HG03457 (cell line): ENCODE data around the gene NCKAP1.
"Not testable (repeated sequence)": the region's sequence is repeated elsewhere in the genome, so short reads cannot be mapped to it uniquely, and the experiment has no call there.

Experiments
- ATAC-seq: cut with Tn5 transposase; IDR thresholded peaks from one replicate; pipeline ENCODE4 v1.9.1; 2021; ENCODE audit warnings: moderate number of reproducible peaks; ENCODE audit not compliant: unreplicated experiment

Gene NCKAP1

GRCh38 chr2:182915369-182916326 lies 122.6 kb downstream of the NCKAP1 start:
- ATAC-seq = no peak

GRCh38 chr2:182914852-182915251 lies 123.4 kb downstream of the NCKAP1 start:
- ATAC-seq = no peak

GRCh38 chr2:182913064-182913463 lies 125.2 kb downstream of the NCKAP1 start:
- no peak for ATAC-seq

DNA sequence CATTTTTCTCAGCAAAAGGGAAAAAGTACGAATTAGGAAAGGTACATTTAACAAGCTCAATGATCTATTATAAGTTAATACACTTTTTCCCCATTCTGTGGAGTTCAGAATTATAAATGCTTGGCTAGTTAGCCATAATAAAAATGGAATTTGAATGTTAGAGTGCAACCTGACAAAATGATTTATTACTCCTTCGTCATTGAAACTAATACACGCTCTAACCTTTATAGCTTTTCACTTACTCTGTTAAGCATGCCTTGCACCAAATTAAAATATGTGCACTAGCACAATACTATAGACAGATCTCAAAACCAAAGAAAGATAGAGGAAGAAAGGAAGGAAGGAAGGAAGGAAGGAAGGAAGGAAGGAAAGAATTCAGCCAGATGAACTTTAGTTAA lies 125.7 kb downstream of the NCKAP1 start:
- ATAC-seq = no peak

- ATAC-seq = no peak
These were observed 126.3 kb downstream of the NCKAP1 start for GRCh38 chr2:182911813-182912517.

DNA sequence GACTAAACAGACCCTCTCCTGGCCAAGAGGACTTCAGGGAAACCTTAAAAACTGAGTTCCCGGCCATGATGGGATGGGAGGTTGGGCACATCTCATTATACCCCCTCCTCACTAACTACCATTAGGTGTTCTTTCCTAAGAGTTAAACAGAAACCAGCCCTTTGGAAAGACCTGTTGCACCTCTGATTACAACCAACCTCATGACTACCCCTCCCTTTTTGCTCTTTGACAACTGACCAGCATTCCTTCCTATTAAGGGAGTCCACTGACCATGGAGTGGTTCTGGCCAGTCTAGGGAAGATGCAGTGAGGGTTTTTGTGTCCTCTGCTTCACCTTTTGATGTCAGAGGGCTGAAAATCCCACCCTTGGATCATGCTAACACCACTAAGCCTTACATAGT lies 127.3 kb downstream of the NCKAP1 start:
- no peak for ATAC-seq

DNA sequence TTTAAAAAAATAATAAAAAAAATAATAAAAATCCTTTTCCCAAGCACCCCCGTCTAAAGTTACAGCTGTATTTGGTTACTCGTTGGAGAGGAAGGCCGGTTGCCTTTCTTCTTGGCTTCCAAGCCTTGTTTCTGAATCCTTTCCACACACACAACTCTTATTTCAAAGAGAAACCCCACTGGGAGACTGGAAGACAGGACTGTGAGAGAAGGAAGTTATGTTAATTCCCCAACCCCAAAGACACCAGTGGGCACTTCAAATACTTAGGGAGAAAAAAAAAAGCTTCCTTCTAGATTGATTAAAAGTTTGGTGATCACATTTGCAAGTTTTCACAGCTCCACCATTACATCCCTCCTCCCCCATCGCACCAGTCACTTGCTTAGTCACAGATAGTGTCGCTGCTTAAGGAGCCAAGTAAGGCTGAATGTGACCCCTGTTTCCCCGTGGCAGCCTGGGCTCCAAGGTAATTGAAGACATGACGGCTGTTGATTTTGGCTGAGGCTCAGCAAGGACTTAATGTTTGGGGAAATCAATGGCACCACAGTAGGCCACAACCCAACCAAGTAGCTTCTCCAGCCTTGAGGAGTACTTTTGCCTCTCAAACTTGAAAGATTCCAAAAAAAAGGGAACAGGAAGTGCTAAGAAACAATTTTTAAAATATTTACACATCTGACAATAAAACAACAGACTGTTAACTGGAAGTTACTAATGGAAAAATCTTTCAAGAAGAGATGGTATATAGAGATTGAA lies 131.0 kb downstream of the NCKAP1 start:
- ATAC-seq = no peak

- no peak for ATAC-seq
These were observed 131.8 kb downstream of the NCKAP1 start for GRCh38 chr2:182906454-182906853.

DNA sequence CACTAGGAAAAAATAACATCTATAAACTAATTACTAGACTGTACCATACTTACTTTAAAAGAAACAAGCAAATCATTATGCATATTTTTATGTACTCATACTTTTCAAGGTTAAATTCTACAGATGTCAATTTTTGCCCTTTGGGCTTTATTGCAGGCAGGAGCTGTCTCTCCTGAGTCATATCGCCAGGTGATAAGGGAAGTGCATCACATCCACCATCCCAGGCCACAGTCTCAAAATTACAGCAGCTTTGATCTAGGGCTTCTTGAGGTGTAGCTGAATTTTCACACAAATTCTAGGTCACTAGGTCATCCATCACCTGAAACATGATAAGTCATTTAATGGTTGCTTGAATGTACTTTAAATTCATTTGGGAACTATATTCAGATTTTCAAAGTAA lies 133.4 kb downstream of the NCKAP1 start:
- no peak for ATAC-seq

GRCh38 chr2:182903566-182903965 lies 134.7 kb downstream of the NCKAP1 start:
- ATAC-seq = no peak

DNA sequence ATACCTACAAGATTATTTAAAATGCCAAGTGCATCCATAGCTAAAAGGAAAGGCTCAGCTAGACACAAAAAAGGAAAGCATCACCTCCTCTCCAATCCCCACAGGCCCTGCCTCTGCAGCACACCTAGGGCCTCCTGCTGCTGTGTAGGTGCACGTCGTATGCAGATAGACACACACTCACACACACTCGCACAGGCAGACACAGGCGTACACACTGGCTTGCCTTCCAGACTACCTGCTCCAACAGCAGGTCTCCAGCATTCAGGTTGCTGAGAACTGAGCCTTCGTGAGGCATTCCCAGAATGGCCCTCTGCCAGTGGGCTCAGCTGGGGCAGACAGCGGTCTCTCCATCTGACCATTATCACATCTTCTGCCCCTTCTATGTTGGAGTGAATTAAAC lies 136.5 kb downstream of the NCKAP1 start:
- no peak for ATAC-seq

DNA sequence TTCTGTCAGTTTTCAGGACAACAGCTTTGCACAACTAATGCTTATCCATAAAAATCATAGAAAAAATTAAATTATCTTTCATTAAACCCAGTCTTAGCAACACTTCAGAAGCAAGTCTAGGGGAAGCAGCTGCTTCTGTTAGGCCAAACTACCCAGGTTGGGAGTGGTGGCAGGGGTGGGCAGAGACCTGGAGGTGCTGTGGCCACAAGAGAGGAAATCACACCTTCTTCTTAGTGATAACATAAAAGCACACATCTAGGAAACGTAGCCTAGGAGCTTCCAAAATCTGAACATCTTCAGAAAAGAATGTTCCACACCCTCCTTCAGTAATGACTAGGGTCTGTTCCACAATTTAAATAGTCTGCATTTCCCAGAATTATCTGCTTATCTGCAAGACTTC lies 139.5 kb downstream of the NCKAP1 start:
- ATAC-seq = no peak

- ATAC-seq = no peak
These were observed 141.1 kb downstream of the NCKAP1 start for GRCh38 chr2:182897137-182897536.

GRCh38 chr2:182895798-182896197 lies 142.5 kb downstream of the NCKAP1 start:
- ATAC-seq = no peak

DNA sequence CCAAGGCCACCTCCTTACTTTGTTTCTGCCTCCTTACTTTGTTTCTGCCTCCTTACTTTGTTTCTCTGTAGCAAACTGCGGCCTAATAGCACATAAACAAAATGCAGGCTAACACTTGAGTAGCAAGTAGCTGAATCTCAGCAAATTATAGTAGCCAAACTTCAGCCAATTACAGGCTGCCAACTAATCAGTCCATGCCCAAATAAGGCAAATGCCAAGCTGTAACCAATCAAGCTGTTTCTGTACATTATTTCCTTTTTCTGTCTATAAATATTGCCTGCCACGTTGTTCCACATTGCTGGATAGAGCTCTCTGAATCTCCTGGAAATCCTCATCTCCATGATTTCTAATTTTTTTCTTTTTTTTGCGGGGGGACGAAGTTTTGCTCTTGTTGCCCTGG lies 143.1 kb downstream of the NCKAP1 start:
- no peak for ATAC-seq

- no peak for ATAC-seq
These were observed 144.1 kb downstream of the NCKAP1 start for GRCh38 chr2:182894174-182894573.

DNA sequence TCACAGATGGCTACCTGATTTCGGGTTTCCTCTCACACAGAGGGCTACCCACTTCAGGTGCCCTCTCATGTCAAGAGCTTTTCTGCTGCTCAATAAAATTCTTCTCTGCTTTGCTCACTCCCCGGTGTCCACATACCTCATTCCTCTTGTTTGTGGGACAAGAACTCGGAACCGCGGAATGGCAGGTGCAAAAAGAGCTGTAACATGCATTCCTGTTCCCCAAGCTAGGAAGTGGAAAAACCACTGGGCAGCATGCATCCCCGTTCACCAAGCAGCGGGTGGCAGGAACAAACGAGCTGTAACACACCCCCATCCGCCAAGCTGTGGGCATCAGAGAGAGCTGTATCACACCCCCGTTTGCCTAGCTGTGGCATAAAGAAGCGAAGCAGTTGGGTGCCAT lies 144.6 kb downstream of the NCKAP1 start:
- ATAC-seq = no peak

DNA sequence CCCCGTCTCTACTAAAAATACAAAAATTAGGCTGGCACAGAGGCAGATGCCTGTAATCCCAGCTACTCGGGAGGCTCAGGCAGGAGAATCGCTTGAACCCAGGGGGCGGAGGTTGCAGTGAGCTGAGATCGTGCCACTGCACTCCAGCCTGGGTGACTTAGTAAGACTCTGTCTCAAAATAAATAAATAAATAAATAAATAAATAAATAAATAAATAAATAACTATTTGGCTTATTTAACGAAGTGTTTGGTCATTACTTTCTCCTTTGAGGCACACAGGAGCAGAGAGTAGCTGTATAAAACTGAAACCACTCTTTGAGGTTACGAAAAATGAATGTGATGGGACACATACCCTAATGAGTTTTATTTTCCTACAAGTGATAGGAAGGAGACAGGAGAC lies 145.2 kb downstream of the NCKAP1 start:
- ATAC-seq = not testable (repeated sequence)

GRCh38 chr2:182891611-182892010 lies 146.6 kb downstream of the NCKAP1 start:
- no peak for ATAC-seq

DNA sequence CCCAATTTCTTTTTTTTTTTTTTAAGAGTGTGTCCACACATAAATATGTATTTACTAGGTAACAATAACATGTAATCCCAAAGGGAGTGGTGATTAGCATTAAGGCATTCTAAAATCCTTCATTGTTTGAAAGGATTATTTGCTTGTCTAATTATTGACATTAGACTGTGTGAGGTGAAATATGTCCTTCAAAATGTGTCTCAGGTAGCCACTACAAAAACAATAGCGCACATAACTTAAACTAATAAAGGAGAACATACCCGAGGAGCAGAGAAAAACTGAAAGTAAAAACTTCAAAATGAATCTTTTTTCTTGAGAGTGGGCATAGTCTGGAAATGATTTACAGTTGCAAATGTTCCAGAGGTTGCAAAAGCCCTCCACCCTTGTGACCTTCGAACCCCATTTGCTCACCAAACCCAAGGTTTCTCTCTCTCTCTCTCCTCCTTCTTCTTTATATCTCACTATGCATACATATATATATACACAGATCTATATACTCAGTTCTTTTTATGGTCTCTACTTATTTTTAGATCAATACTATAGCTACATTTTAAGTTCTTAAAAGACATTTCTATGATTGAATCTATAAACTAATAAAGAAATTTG lies 147.4 kb downstream of the NCKAP1 start:
- ATAC-seq = no peak

GRCh38 chr2:182890305-182890704 lies 148.0 kb downstream of the NCKAP1 start:
- no peak for ATAC-seq
